GM13976 (cell line): ENCODE data around the gene HLA-DQA1.
"Not testable (repeated sequence)": the region's sequence is repeated elsewhere in the genome, so short reads cannot be mapped to it uniquely, and the experiment has no call there.

Experiments
- DNase-seq: peaks from one replicate; pipeline ENCODE4 v3.0.0; 2012; ENCODE audit warnings: low spot score
- in situ Hi-C: fragments of 300-500 bp; cut with MboI; formaldehyde crosslinking; loops from one replicate; pipeline ENCODE4 v1.12.0; 2022; ENCODE audit warnings: low sequenced_read_pairs, mixed read lengths, inconsistent platforms; ENCODE audit not compliant: unreplicated experiment
- TF ChIP-seq, protein P1 (sequence below): IDR thresholded peaks from 2 replicates; pipeline ENCODE4 v1.5.1; 2012; ENCODE audit warnings: borderline replicate concordance, mild to moderate bottlenecking; ENCODE audit not compliant: insufficient read depth; ENCODE audit errors: extremely low read depth, missing control alignments, control extremely low read depth

HLA-DQA1 gene

GRCh38 chr6:32627249-32627648 lies 10.0 kb upstream of the HLA-DQA1 start:
- TF ChIP-seq, protein P1, sequence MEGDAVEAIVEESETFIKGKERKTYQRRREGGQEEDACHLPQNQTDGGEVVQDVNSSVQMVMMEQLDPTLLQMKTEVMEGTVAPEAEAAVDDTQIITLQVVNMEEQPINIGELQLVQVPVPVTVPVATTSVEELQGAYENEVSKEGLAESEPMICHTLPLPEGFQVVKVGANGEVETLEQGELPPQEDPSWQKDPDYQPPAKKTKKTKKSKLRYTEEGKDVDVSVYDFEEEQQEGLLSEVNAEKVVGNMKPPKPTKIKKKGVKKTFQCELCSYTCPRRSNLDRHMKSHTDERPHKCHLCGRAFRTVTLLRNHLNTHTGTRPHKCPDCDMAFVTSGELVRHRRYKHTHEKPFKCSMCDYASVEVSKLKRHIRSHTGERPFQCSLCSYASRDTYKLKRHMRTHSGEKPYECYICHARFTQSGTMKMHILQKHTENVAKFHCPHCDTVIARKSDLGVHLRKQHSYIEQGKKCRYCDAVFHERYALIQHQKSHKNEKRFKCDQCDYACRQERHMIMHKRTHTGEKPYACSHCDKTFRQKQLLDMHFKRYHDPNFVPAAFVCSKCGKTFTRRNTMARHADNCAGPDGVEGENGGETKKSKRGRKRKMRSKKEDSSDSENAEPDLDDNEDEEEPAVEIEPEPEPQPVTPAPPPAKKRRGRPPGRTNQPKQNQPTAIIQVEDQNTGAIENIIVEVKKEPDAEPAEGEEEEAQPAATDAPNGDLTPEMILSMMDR = no peak
- in situ Hi-C loops = no loop called here
- no peak for DNase-seq

DNA sequence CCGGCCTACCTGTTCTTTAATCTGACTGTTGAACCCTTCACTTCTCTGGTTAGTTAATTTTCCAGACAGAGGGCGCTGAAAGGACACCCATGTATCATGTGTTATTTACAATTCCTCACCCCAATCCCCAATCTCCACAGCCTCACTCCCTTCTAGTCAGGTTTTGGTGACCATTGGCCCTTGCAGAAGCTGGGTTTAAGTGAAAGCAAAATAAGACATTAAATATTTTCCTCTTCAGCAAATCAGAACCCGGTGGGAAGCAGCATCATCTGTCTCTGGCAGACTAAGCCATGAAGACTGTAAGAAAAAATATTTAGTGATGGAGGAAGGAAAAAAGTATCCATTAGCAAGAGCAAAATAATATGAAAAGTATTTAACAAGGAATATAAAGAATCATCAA lies 9.4 kb upstream of the HLA-DQA1 start:
- peak; percentile 37 for DNase-seq
- TF ChIP-seq, protein P1 = no peak
- in situ Hi-C loops = no loop called here

DNA sequence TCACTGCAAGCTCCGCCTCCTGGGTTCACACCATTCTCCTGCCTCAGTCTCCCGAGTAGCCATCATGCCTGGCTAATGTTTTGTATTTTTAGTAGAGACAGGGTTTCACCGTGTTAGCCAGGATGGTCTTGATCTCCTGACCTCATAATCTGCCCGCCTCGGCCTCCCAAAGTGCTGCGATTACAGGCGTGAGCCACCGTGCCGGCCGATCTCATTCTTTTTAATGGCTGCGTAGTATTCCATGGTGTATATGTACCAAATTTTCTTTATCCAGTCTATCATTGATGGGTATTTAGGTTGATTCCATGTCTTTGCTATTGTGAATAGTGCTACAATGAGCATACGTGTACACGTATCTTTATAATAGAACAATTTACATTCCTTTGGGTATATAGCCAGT lies 7.4 kb upstream of the HLA-DQA1 start:
- DNase-seq, in situ Hi-C loops: not testable (repeated sequence)

GRCh38 chr6:32635526-32636123 lies 1.6 kb upstream of the HLA-DQA1 start:
- TF ChIP-seq, protein P1 = no peak
- in situ Hi-C loops = no loop called here
- no peak for DNase-seq

DNA sequence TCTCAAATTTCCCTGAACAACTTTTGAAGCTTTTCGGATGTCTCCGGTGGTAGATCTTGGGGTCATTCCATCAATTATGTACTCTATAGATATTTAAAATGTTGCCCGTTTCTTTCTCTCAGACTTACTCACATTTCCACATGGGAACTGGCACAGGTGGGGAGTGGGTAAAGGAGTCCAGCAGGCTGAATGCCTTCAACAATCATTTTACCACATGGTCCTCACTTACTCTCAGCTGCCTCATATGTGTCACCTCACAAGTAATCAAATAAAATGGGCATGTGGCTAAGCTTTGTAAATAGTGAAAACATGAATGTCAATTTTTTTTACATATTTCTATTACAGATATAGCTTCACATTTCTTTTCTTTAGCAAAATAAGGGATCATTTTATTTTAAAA lies 677 bp downstream of the HLA-DQA1 start:
- TF ChIP-seq, protein P1 = no peak
- in situ Hi-C loops = no loop called here
- no peak for DNase-seq

DNA sequence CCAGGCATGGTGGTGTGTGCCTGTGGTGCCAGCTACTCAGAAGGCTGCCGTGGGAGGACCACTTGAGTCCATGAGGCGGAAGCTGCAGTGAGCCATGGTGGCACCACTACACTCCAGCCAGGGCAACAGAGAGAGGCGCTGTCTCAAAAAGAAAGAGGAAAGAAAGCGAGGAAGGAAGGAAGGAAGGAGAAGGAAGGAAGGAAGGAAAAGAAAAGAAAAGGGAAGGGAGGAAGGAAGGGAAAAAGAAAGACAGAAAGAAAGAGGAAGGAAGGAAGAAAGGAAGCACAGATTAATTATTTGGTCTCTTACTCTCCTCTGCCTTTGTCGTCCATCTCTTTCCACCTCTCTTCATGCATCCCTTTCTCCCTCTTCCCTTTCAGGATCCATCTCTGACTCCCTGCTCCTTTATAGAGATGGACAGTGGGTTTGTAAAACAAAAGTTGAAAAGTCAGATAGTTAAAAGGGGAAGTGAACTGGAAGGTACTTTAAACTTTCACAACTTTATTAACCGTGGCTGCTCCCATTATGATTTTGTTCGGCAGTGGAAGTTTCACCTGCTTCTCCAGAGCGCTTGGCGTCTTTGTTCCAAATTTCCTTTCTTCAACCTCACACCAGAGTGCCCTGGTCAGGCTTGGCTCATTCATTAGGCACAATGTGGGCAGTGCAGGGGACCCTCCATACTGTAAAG lies 1.5 kb downstream of the HLA-DQA1 start:
- no peak for DNase-seq
- in situ Hi-C loops = no loop called here
- TF ChIP-seq, protein P1 = no peak
